Fibroblast of the aortic adventitia (primary cell): ENCODE results near the gene FANCI. TPM values are rescaled to one million over a fixed set of nuclear protein-coding genes. Genes with fewer than 3 reads are reported as not detected.

Source experiments
- DNase-seq: peaks from one replicate; pipeline ENCODE4 v3.0.0-alpha.2; 2010; ENCODE audit warnings: low read depth
- H3K4me3 ChIP-seq: 2 replicates; pipeline ENCODE4 v1.5.1; 2011; ENCODE audit warnings: low read depth, mild to moderate bottlenecking, control low read depth, low read length, moderate library complexity
- total RNA-seq: library from RNA; depleted of rRNA; stranded (reverse); fragments of >200 nt; gene quantifications from 2 replicates; pipeline ENCODE4 v1.2.3, GENCODE V29; 2012; ENCODE audit warnings: low replicate concordance
- TF ChIP-seq, protein P1 (sequence below): IDR thresholded peaks from 2 replicates; pipeline ENCODE4 v1.5.1; 2011; ENCODE audit warnings: mild to moderate bottlenecking, low read length, control low read depth, inconsistent platforms; ENCODE audit not compliant: insufficient read depth

FANCI gene
- total RNA-seq, 1 donor: 57.8 TPM

- TF ChIP-seq, protein P1, sequence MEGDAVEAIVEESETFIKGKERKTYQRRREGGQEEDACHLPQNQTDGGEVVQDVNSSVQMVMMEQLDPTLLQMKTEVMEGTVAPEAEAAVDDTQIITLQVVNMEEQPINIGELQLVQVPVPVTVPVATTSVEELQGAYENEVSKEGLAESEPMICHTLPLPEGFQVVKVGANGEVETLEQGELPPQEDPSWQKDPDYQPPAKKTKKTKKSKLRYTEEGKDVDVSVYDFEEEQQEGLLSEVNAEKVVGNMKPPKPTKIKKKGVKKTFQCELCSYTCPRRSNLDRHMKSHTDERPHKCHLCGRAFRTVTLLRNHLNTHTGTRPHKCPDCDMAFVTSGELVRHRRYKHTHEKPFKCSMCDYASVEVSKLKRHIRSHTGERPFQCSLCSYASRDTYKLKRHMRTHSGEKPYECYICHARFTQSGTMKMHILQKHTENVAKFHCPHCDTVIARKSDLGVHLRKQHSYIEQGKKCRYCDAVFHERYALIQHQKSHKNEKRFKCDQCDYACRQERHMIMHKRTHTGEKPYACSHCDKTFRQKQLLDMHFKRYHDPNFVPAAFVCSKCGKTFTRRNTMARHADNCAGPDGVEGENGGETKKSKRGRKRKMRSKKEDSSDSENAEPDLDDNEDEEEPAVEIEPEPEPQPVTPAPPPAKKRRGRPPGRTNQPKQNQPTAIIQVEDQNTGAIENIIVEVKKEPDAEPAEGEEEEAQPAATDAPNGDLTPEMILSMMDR: no peak
- DNase-seq: no peak
Measured at GRCh38 chr15:89217686-89218376, 25.9 kb upstream of the FANCI start.

GRCh38 chr15:89218531-89218930 is 25.2 kb upstream of the FANCI start:
- no peak overlapping the region for H3K4me3 ChIP-seq
- no peak for DNase-seq
- TF ChIP-seq, protein P1: no peak

More at GRCh38 chr15:89217686-89218376, 25.9 kb upstream of the FANCI start:
- no peak overlapping the region for H3K4me3 ChIP-seq

DNA sequence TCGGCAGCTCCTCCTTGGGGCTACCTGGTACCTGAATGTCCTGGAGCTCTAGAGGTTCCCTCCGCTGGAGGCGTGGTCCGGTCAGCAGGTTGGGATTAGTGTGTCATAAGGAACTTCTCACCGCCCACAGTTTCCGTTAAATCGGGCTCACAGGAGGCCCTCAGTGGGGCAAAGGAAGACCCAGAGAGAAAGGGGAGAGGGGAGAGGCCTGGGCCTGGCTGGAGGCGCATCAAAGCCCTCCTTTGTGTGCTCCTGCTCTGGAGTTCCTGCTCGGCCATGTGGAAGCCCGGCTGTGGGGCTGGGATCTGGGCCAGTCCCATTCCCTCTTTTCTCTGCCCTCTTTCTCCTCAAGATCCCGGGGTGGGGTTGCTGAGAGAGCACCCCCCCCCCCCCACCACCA is 22.2 kb upstream of the FANCI start, which contains the start of gene RLBP1:
TSS of gene RLBP1 (minus strand) at position 37 of the 400 bp plus-strand sequence. CDS start 2,604 bp downstream, outside the sequence.
- TF ChIP-seq, protein P1: no peak
- no peak within 1 kb of the TSS for H3K4me3 ChIP-seq
- DNase-seq: no peak

DNA sequence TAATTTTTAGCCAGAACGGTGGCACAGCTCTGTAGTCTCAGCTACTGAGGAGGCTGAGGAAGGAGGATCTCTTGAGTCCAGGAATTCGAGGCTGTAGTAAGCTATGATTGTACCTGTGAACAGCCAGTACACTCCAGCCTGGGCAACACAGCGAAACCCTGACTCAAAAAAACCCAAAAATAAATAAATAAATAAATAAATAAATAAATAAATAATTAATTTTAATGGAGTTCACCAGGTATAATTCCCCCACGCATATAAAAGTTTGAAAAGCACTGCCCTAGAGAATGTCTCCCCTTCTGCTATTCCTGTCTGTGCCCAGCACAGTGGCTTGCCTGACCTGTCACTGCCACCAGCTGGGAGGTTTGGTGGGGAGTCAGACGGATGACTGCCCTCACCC is 18.2 kb upstream of the FANCI start:
- no peak overlapping the region for H3K4me3 ChIP-seq
- DNase-seq: no peak
- TF ChIP-seq, protein P1: no peak

- TF ChIP-seq, protein P1: no peak
- no peak for DNase-seq
Measured at GRCh38 chr15:89226359-89227221, 17.2 kb upstream of the FANCI start.

DNA sequence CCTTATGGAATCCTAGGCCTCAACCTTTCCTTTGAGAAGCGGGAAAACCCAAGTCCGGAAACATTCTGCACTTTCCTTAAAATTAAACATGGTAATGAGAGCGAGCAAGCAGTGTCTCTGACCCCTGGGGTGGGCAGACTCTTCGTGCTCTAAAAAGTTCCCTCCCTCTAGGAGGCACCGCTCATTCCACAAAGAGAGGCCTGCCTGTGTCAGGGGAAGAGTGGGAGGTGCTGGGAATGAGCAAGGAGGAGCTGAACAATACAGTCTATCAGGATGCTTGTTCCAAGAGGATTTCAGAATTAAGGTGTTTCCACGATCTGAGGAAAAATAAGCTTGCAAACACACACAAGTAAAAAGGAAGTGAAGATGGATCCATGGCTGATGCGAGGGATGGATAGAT is 16.4 kb upstream of the FANCI start:
- TF ChIP-seq, protein P1: no peak
- DNase-seq: no peak

More at GRCh38 chr15:89226359-89227221, 17.2 kb upstream of the FANCI start:
- H3K4me3 ChIP-seq: no peak overlapping the region

More for the DNA sequence above, 16.4 kb upstream of the FANCI start:
- no peak overlapping the region for H3K4me3 ChIP-seq
